Measurements from ENCODE around the gene PCNX2. TPM values are rescaled to one million over a fixed set of nuclear protein-coding genes. Genes with fewer than 3 reads are reported as not detected.

The PCNX2 gene
- total RNA-seq, 2 donors from 2014 or later: 8.1 to 9.0 TPM

DNA sequence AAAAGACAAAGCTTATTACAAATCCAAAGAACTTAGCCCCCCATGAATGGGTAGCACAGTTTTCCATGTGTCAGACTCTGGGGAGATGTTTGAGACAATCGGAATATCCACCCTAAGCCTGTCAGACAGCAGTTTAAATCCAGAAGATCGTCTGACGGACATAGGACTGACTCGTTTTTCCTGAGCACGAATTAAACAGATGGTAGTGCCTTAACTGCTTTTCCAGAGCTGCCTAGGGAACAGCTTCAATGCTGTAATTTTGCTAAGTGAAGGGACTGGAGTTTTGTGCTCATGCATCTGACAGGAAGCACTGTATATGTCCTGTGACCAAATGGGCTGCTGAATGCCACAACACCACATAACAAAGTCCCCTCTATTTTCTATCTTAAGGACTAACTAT lies 48.6 kb downstream of the PCNX2 start:
- Histone ChIP-seq H3K27ac (no peak overlapping the region), H3K9me3 (no peaks in the 10 kb centered on the region), H3K27me3 (no peaks in the 10 kb centered on the region), H3K4me1 (no peaks in the 10 kb centered on the region), H3K4me3 (no peak overlapping the region), H3K36me3 (no peaks in the 10 kb centered on the region)
- no peak for TF ChIP-seq CTCF (IDR thresholded peaks at IDR 0.05)
- DNase-seq (ENCODE audit: low spot score): no peak

DNA sequence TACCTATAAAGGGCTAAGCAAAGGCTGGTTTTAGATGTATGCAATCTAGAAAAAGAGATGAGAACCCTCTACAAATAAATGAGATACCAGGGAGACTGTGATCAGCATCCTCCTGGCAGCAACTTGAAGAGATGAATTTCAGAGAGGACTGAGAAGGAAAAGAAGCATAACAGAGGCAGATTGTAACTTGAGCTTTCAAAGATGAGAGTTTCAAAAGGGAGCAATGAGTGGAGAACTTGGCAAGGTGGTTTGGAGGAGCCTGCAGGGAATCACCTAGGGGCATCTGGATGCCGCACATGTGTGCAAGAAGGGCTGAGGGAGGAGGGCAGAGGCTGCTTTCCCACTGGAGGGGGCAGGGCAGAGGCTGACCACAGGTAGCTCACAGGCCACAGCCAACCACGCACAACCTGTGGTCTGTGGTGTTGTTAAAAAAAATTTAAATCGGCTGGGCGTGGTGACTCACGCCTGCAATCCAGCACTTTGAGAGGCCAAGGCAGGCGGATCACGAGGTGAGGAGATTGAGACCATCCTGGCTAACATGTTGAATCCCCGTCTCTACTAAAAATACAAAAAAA lies 50.2 kb downstream of the PCNX2 start:
- peaks cover 0 to 3% of the 10 kb centered on the region in 2 donors for H3K4me1 ChIP-seq
- no peak for TF ChIP-seq CTCF (IDR thresholded peaks at IDR 0.05)
- no peaks in the 10 kb centered on the region for H3K27me3 ChIP-seq
- no peaks in the 10 kb centered on the region for H3K9me3 ChIP-seq
- no peaks in the 10 kb centered on the region for H3K36me3 ChIP-seq
- DNase-seq (ENCODE audit: low spot score): no peak
- H3K27ac ChIP-seq: no peak overlapping the region
- no peak overlapping the region for H3K4me3 ChIP-seq

GRCh38 chr1:233244183-233244582 lies 51.3 kb downstream of the PCNX2 start:
- Histone ChIP-seq H3K36me3 (no peaks in the 10 kb centered on the region), H3K9me3 (no peaks in the 10 kb centered on the region), H3K27ac (no peak overlapping the region), H3K27me3 (no peaks in the 10 kb centered on the region), H3K4me3 (no peak overlapping the region), H3K4me1 (peaks cover 0 to 3% of the 10 kb centered on the region in 2 donors)
- DNase-seq (ENCODE audit: low spot score): no peak
- no peak for TF ChIP-seq CTCF (IDR thresholded peaks at IDR 0.05)

DNA sequence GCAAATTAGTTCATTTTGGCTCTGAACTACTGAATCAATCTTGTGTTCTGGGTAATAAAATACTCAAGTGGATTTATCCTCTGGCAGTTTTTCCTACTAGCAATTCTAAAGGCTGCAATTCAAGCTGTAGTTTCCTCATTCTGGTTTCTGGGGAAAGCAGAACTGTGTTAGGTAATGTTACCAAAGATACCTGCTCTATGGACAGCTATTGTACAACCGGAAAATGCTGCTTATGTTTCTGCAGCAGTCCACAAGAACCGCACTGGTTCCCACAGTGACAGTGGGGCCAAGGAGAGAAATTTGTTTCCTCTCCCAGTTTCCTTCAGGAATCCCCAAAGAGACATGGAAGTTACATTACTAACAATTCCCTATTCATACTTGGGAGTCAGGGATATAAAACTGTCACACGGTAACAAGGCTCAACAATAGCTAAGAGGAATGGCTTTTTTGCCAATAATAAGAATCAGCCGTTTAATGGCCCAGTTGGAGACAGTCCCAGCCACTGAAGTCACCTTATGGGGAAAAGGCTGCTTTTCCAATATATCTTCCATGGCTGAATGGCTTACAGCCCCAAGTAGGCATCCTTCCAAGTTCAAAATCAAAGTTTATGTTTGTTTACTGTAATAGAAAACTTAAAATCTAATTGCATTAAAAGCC lies 52.6 kb downstream of the PCNX2 start:
- no peak for TF ChIP-seq CTCF (IDR thresholded peaks at IDR 0.05)
- Histone ChIP-seq H3K9me3 (no peaks in the 10 kb centered on the region), H3K4me3 (no peak overlapping the region), H3K27me3 (no peaks in the 10 kb centered on the region), H3K36me3 (no peaks in the 10 kb centered on the region), H3K27ac (no peak overlapping the region), H3K4me1 (peaks cover 0 to 3% of the 10 kb centered on the region in 2 donors)
- DNase-seq (ENCODE audit: low spot score): no peak

GRCh38 chr1:233241759-233242158 lies 53.8 kb downstream of the PCNX2 start:
- Histone ChIP-seq H3K4me3 (no peak overlapping the region), H3K27me3 (no peaks in the 10 kb centered on the region), H3K27ac (no peak overlapping the region), H3K36me3 (no peaks in the 10 kb centered on the region), H3K4me1 (peaks cover 0 to 3% of the 10 kb centered on the region in 2 donors), H3K9me3 (no peaks in the 10 kb centered on the region)
- no peak for DNase-seq (ENCODE audit: low spot score)
- no peak for TF ChIP-seq CTCF (IDR thresholded peaks at IDR 0.05)

Measured in right atrium auricular region (tissue), 2 donors.